Measurements from ENCODE around the gene ZNF235. TPM values are rescaled to one million over a fixed set of nuclear protein-coding genes. Genes with fewer than 3 reads are reported as not detected.

The ZNF235 gene
- total and polyA plus RNA-seq, 2 donors (not counting 1 experiment from before 2014, with no cell fraction given): 4.7 to 19.5 TPM

DNA sequence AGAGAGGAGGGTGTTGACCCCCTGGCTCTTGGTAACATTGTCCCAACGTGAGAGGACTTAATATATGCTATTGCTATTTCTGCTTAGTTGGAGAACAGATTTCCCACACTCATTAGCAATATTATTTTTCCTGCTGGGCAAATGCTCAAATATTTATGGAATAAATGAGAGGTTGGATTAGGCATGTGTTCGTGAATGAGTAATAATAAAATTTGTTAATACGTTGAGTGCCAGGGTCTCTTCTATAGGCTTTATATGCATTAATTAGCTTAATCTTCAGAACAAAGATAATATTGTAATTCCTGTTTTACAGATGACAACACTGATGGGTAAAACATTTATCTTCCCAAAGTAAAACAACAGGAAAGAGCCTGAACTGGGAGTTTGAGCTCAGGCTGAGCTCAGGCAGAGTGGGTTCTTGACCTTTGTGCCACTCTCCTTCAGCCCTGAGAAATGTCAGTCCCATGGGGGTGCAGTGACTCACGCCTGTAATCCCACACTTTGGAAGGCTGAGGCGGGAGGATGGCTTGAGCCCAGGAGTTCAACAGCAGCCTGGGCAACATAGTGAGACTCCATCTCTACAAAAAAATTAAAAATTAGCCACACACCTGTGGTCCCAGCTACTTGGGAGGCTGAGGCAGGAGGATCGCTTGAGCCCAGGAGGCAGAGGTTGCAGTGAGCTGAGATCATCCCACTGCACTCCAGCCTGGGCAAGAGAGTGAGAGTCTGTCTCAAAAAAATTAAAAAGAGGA, 44.0 kb downstream of the ZNF235 start:
- DNase-seq (no peak), ATAC-seq (ENCODE audit: low read depth) (no peak)
- peaks cover 13 to 33% (median 15%) of the 10 kb centered on the region in 3 donors for H3K9me3 ChIP-seq (ENCODE audit: control extremely low read depth in 1 of 3, control insufficient read depth in 2 of 3, insufficient read depth in 1 of 3, low read length in 2 of 3)
- Mint-ChIP-seq H3K27me3 (no peaks in the 10 kb centered on the region), H3K9me3 (ENCODE audit: insufficient read depth) (peaks cover 23% of the 10 kb centered on the region), H3K4me3 (peak overlapping the region; percentile 71), H3K27ac (no peak overlapping the region), H3K4me1 (peaks cover 12% of the 10 kb centered on the region)
- intact Hi-C loops (cut with micrococcal nuclease): no loop called here
- peak overlapping the region; percentile 65 for H2AFZ ChIP-seq (ENCODE audit: insufficient read depth, low read depth, low read length, poor library complexity, severe bottlenecking)
- 88% methylated on average over 2 of the region's 6 CpGs for WGBS (ENCODE audit: insufficient coverage)
- peak overlapping the region; percentile 70 for H3K4me2 ChIP-seq (replicated peaks; ENCODE audit: low read depth, low read length, poor library complexity, severe bottlenecking)
- POLR2A ChIA-PET: no interaction called here
- no peaks in the 10 kb centered on the region for H3K79me2 ChIP-seq (ENCODE audit: control insufficient read depth, insufficient read depth, low read length)
- CTCF ChIA-PET: interaction anchor here (1.4 kb wide), 1 partner anchor 96 kb away, joined by 3 read pairs; the partner anchor contains the start of gene ZNF226
- no peaks in the 10 kb centered on the region for H4K20me1 ChIP-seq (ENCODE audit: control insufficient read depth, insufficient read depth, low read length, poor library complexity, severe bottlenecking)
- H3K27me3 ChIP-seq (replicated peaks in 1 of 4; ENCODE audit: control extremely low read depth in 1 of 4, control insufficient read depth in 3 of 4, insufficient read depth in 4 of 4, low read length in 3 of 4): no peaks in the 10 kb centered on the region
- no peak overlapping the region for H3K27ac ChIP-seq (ENCODE audit: low read length in 2 of 2)
- peak overlapping the region; percentile 57 for H3K9ac ChIP-seq (ENCODE audit: low read length)
- H3K4me1 ChIP-seq (ENCODE audit: control insufficient read depth in 2 of 2, insufficient read depth in 2 of 2, low read length in 2 of 2): peaks cover 5 to 13% of the 10 kb centered on the region in 2 donors
- TF ChIP-seq, protein P1, sequence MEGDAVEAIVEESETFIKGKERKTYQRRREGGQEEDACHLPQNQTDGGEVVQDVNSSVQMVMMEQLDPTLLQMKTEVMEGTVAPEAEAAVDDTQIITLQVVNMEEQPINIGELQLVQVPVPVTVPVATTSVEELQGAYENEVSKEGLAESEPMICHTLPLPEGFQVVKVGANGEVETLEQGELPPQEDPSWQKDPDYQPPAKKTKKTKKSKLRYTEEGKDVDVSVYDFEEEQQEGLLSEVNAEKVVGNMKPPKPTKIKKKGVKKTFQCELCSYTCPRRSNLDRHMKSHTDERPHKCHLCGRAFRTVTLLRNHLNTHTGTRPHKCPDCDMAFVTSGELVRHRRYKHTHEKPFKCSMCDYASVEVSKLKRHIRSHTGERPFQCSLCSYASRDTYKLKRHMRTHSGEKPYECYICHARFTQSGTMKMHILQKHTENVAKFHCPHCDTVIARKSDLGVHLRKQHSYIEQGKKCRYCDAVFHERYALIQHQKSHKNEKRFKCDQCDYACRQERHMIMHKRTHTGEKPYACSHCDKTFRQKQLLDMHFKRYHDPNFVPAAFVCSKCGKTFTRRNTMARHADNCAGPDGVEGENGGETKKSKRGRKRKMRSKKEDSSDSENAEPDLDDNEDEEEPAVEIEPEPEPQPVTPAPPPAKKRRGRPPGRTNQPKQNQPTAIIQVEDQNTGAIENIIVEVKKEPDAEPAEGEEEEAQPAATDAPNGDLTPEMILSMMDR (IDR thresholded peaks at IDR 0.05): no peak
- no peak for TF ChIP-seq EZH2 (IDR thresholded peaks at IDR 0.05; ENCODE audit: borderline replicate concordance, insufficient read depth, low read depth, low read length, poor library complexity, severe bottlenecking)
- H3K4me3 ChIP-seq (ENCODE audit: control extremely low read depth in 1 of 5, extremely low read depth in 1 of 5, insufficient read depth in 1 of 5, low read depth in 2 of 5, low read length in 4 of 5): no peak overlapping the region
- no peaks in the 10 kb centered on the region for H3K36me3 ChIP-seq (replicated peaks in 1 of 2; ENCODE audit: control extremely low read depth in 1 of 2, control insufficient read depth in 1 of 2, extremely low read depth in 1 of 2, insufficient read depth in 2 of 2, low read length in 1 of 2)

DNA sequence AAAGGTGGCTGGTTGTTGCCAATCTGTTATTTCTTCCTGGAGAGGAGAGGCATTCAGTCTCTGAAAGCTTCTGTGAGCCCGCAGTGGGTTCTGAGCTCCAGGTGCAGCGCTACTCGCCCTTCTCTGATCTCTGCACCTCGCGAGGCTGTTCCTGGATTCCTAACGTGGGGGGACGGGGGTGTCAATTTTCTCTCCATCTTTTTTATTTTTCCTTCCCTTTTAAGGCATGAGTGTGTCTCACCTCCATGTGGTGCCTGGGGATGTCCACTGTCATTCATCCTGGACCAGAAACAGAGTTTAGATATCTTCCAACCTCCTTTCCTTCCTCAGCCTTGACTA, 44.5 kb downstream of the ZNF235 start:
- peak overlapping the region; percentile 65 for H2AFZ ChIP-seq (ENCODE audit: insufficient read depth, low read depth, low read length, poor library complexity, severe bottlenecking)
- no peaks in the 10 kb centered on the region for H4K20me1 ChIP-seq (ENCODE audit: control insufficient read depth, insufficient read depth, low read length, poor library complexity, severe bottlenecking)
- no peaks in the 10 kb centered on the region for H3K27me3 ChIP-seq (replicated peaks in 1 of 4; ENCODE audit: control extremely low read depth in 1 of 4, control insufficient read depth in 3 of 4, insufficient read depth in 4 of 4, low read length in 3 of 4)
- no peaks in the 10 kb centered on the region for H3K79me2 ChIP-seq (ENCODE audit: control insufficient read depth, insufficient read depth, low read length)
- H3K4me3 ChIP-seq (ENCODE audit: control extremely low read depth in 1 of 5, extremely low read depth in 1 of 5, insufficient read depth in 1 of 5, low read depth in 2 of 5, low read length in 4 of 5): peak overlapping the region in 4 of 5 experiments; percentile 31 to 57 (median 53)
- H3K4me1 ChIP-seq (ENCODE audit: control insufficient read depth in 2 of 2, insufficient read depth in 2 of 2, low read length in 2 of 2): peaks cover 5 to 13% of the 10 kb centered on the region in 2 donors
- ChIA-PET POLR2A (no interaction called here), CTCF (interaction anchor here (1.4 kb wide), 1 partner anchor 96 kb away, joined by 3 read pairs; the partner anchor contains the start of gene ZNF226)
- Mint-ChIP-seq H3K4me3 (peak overlapping the region; percentile 71), H3K4me1 (peaks cover 12% of the 10 kb centered on the region), H3K27ac (peak overlapping the region; percentile 84), H3K27me3 (no peaks in the 10 kb centered on the region), H3K9me3 (ENCODE audit: insufficient read depth) (peaks cover 27% of the 10 kb centered on the region)
- intact Hi-C loops (cut with micrococcal nuclease): no loop called here
- peak overlapping the region; percentile 57 for H3K9ac ChIP-seq (ENCODE audit: low read length)
- WGBS (ENCODE audit: insufficient coverage): no CpG with 5 or more reads among the region's 7 CpGs
- DNase-seq (no peak), ATAC-seq (ENCODE audit: low read depth) (no peak)
- peaks cover 13 to 32% (median 21%) of the 10 kb centered on the region in 3 donors for H3K9me3 ChIP-seq (ENCODE audit: control extremely low read depth in 1 of 3, control insufficient read depth in 2 of 3, insufficient read depth in 1 of 3, low read length in 2 of 3)
- no peak for TF ChIP-seq EZH2 (IDR thresholded peaks at IDR 0.05; ENCODE audit: borderline replicate concordance, insufficient read depth, low read depth, low read length, poor library complexity, severe bottlenecking)
- TF ChIP-seq, protein P1 (IDR thresholded peaks at IDR 0.05): no peak
- peak overlapping the region; percentile 70 for H3K4me2 ChIP-seq (replicated peaks; ENCODE audit: low read depth, low read length, poor library complexity, severe bottlenecking)
- no peaks in the 10 kb centered on the region for H3K36me3 ChIP-seq (replicated peaks in 1 of 2; ENCODE audit: control extremely low read depth in 1 of 2, control insufficient read depth in 1 of 2, extremely low read depth in 1 of 2, insufficient read depth in 2 of 2, low read length in 1 of 2)
- H3K27ac ChIP-seq (ENCODE audit: low read length in 2 of 2): peak overlapping the region in 1 of 2 donors; percentile 25
